OCI-LY3 (cell line): ENCODE measurements around the gene BCAT1.
"Not testable (repeated sequence)": the region's sequence is repeated elsewhere in the genome, so short reads cannot be mapped to it uniquely, and the experiment has no call there.

Experiments
- CTCF ChIP-seq: fragments of 200-600, 300-600 bp; sonication (generic); IDR thresholded peaks from 2 replicates; pipeline ENCODE4 v1.5.1; 2014; ENCODE audit warnings: antibody characterized with exemption, low read length, low read depth
- EZH2phosphoT487 ChIP-seq: fragments of 200-600 bp; shearing (Covaris generic); IDR thresholded peaks from 2 replicates; pipeline ENCODE4 v1.6.1; 2018; ENCODE audit warnings: antibody characterized with exemption, mixed run types, low read depth

- not testable (repeated sequence) for TF ChIP-seq CTCF, EZH2phosphoT487
Measured at GRCh38 chr12:24926080-24926479, 22.8 kb downstream of the BCAT1 start.
